Hepatocyte (in vitro differentiated cells): ENCODE measurements around the gene ATR. TPM values are rescaled to one million over a fixed set of nuclear protein-coding genes. Genes with fewer than 3 reads are reported as not detected.
A peak's percentile ranks its signal among the peaks of the same experiment; 100 is the strongest.
"Not testable (repeated sequence)": the region's sequence is repeated elsewhere in the genome, so short reads cannot be mapped to it uniquely, and the experiment has no call there.

Source experiments
- DNase-seq: peaks from one replicate; pipeline ENCODE4 v3.0.0-alpha.2; 2016; ENCODE audit warnings: low spot score
- H2AFZ ChIP-seq: fragments of 200-600 bp; sonication (generic); 2 replicates; pipeline ENCODE4 v1.6.0; 2016; ENCODE audit warnings: antibody characterized with exemption, mild to moderate bottlenecking
- H3K27ac ChIP-seq: fragments of 200-600 bp; sonication (generic); 2 replicates; pipeline ENCODE4 v1.5.1; 2016; ENCODE audit warnings: mild to moderate bottlenecking
- H3K27me3 ChIP-seq: fragments of 200-600 bp; sonication (generic); 2 replicates; pipeline ENCODE4 v1.6.1; 2016
- H3K36me3 ChIP-seq: fragments of 200-600 bp; sonication (generic); replicated peaks from 2 replicates; pipeline ENCODE4 v1.5.1; 2016; ENCODE audit warnings: low read depth; ENCODE audit not compliant: insufficient read depth
- H3K4me1 ChIP-seq: fragments of 200-600 bp; sonication (generic); 2 replicates; pipeline ENCODE4 v1.5.1; 2016; ENCODE audit warnings: mild to moderate bottlenecking, moderate library complexity; ENCODE audit not compliant: insufficient read depth
- H3K4me2 ChIP-seq: fragments of 200-600 bp; sonication (generic); 2 replicates; pipeline ENCODE4 v1.6.0; 2016
- H3K4me3 ChIP-seq: fragments of 200-600 bp; sonication (generic); 2 replicates; pipeline ENCODE4 v1.5.1; 2016; ENCODE audit warnings: mild to moderate bottlenecking
- H3K79me2 ChIP-seq: fragments of 200-600 bp; sonication (generic); 2 replicates; pipeline ENCODE4 v1.6.0; 2017; ENCODE audit warnings: mild to moderate bottlenecking
- H3K9me2 ChIP-seq: fragments of 200-600 bp; sonication (generic); replicated peaks from 2 replicates; pipeline ENCODE4 v1.6.0; 2017; ENCODE audit warnings: mild to moderate bottlenecking; ENCODE audit not compliant: insufficient read depth
- H3K9me3 ChIP-seq: fragments of 200-600 bp; sonication (generic); 2 replicates; pipeline ENCODE4 v1.5.1; 2016; ENCODE audit warnings: low read depth, mild to moderate bottlenecking
- H4K20me1 ChIP-seq: fragments of 200-600 bp; sonication (generic); 2 replicates; pipeline ENCODE4 v1.6.0; 2016; ENCODE audit warnings: mild to moderate bottlenecking; ENCODE audit not compliant: insufficient read depth, poor library complexity, severe bottlenecking
- EZH2 ChIP-seq: fragments of 200-600 bp; sonication (generic); IDR thresholded peaks from 2 replicates; pipeline ENCODE4 v1.6.1; 2016; ENCODE audit warnings: antibody characterized with exemption, mild to moderate bottlenecking, borderline replicate concordance
- EZH2phosphoT487 ChIP-seq: fragments of 200-600 bp; sonication (generic); IDR thresholded peaks from one replicate; pipeline ENCODE4 v1.6.1; 2018; ENCODE audit warnings: antibody characterized with exemption, mild to moderate bottlenecking, low read depth, moderate library complexity; ENCODE audit not compliant: unreplicated experiment, severe bottlenecking
- WGBS: methylation state at CpG from one replicate; pipeline ENCODE4 v1.1.6; 2016; ENCODE audit warnings: low lambda C conversion rate; ENCODE audit errors: missing lambda C conversion rate; 5-methylcytosine and 5-hydroxymethylcytosine counted together
- polyA plus RNA-seq: library from polyadenylated mRNA; unstranded; fragments of >200 nt; fragmentation: Nextera tagmentation; extraction: Ambion mirVana; gene quantifications from 2 replicates; pipeline ENCODE4 v1.2.1, GENCODE V29; 2016
- total RNA-seq: library from RNA; depleted of rRNA; stranded (reverse); fragments of >200 nt; gene quantifications from 2 replicates; pipeline ENCODE4 v1.2.3, GENCODE V29; 2014
- TF ChIP-seq, protein P1 (sequence below): fragments of 200-600 bp; sonication (generic); IDR thresholded peaks from 2 replicates; pipeline ENCODE4 v1.5.1; 2016; ENCODE audit warnings: antibody characterized with exemption, mild to moderate bottlenecking; ENCODE audit not compliant: poor library complexity

The ATR gene
- total and polyA plus RNA-seq, 2 experiments from 2014 or later: 10.0 to 35.6 TPM

DNA sequence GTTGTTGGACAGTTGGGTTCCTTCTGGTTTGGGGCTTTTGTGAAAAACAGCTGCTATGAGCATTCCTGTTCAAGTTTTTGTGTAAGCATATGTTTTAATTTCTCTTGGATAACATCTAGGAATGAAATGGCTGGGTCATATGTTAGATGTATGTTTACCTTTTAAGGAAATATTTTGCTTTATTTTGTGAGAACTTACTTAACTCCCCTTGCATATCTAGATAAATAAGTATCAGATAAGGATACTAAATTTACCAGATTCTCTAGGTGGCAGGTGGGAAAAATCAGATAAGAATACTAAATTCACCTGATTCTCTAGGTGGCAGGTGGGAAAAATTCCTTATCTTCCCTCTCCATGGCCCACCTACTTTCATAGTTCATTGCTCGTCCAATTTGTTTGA is 16.6 kb upstream of the ATR start:
- no peak for DNase-seq
- 23% methylated on average over 1 of the region's 1 CpG for WGBS
- no peaks in the 10 kb centered on the region for H3K9me2 ChIP-seq
- H4K20me1 ChIP-seq: no peaks in the 10 kb centered on the region
- H3K79me2 ChIP-seq: peaks cover 14% of the 10 kb centered on the region
- H3K9me3 ChIP-seq: no peaks in the 10 kb centered on the region
- H2AFZ ChIP-seq: peak overlapping the region; percentile 77
- H3K36me3 ChIP-seq: no peaks in the 10 kb centered on the region
- H3K4me3 ChIP-seq: no peak overlapping the region
- TF ChIP-seq EZH2 (no peak), EZH2phosphoT487 (no peak)
- TF ChIP-seq, protein P1, sequence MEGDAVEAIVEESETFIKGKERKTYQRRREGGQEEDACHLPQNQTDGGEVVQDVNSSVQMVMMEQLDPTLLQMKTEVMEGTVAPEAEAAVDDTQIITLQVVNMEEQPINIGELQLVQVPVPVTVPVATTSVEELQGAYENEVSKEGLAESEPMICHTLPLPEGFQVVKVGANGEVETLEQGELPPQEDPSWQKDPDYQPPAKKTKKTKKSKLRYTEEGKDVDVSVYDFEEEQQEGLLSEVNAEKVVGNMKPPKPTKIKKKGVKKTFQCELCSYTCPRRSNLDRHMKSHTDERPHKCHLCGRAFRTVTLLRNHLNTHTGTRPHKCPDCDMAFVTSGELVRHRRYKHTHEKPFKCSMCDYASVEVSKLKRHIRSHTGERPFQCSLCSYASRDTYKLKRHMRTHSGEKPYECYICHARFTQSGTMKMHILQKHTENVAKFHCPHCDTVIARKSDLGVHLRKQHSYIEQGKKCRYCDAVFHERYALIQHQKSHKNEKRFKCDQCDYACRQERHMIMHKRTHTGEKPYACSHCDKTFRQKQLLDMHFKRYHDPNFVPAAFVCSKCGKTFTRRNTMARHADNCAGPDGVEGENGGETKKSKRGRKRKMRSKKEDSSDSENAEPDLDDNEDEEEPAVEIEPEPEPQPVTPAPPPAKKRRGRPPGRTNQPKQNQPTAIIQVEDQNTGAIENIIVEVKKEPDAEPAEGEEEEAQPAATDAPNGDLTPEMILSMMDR: no peak
- no peaks in the 10 kb centered on the region for H3K4me1 ChIP-seq
- H3K4me2 ChIP-seq: peak overlapping the region; percentile 82
- peak overlapping the region; percentile 93 for H3K27ac ChIP-seq
- no peaks in the 10 kb centered on the region for H3K27me3 ChIP-seq

DNA sequence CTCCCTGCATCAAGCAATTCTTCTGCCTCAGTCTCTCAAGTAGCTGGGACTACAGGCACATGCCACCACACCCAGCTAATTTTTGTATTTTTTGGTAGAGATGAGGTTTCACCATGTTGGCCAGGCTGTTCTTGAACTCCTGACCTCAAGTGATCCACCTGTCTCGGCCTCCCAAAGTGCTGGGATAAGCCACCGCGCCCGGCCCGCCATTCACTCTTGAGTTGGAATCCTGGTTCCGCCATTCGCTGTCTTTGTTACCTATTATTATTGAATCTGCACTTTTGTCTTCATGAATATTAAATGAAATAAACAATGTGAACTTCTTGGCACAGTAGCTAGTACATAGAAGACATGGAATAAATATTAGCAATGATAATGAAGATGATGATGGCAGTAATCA is 13.7 kb upstream of the ATR start:
- H3K4me3 ChIP-seq, H3K79me2 ChIP-seq, H3K27me3 ChIP-seq, H3K27ac ChIP-seq, H3K4me2 ChIP-seq, H3K9me2 ChIP-seq, H3K4me1 ChIP-seq, H2AFZ ChIP-seq, H3K9me3 ChIP-seq, H4K20me1 ChIP-seq, H3K36me3 ChIP-seq, DNase-seq: not testable (repeated sequence)
- WGBS: 93% methylated on average over 7 of the region's 7 CpGs

DNA sequence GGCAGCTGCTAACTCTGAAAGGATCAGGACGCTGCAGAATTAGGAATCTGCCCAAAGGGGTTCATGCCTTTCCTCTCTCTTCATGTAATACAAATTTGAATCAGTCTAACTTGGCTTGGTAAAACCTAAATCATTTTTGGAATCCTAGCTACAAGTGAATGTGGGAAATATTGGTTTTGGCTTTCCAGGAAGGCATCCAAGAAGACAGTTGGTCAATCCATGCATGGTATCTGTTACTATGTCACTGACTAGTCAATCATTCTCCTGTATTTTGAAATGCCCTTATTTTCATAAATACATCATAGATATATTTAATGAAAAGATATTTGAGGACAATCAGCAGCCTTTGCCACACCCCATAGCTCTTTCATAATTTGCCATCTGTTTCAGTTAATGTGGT is 10.2 kb upstream of the ATR start:
- no peaks in the 10 kb centered on the region for H3K79me2 ChIP-seq
- TF ChIP-seq EZH2phosphoT487 (no peak), EZH2 (no peak)
- TF ChIP-seq, protein P1: no peak
- H2AFZ ChIP-seq: no peak overlapping the region
- H3K27ac ChIP-seq: no peak overlapping the region
- no peaks in the 10 kb centered on the region for H3K36me3 ChIP-seq
- H3K4me2 ChIP-seq: no peak overlapping the region
- H3K9me2 ChIP-seq: no peaks in the 10 kb centered on the region
- no peaks in the 10 kb centered on the region for H3K4me1 ChIP-seq
- no peak overlapping the region for H3K4me3 ChIP-seq
- 70% methylated on average over 1 of the region's 1 CpG for WGBS
- no peaks in the 10 kb centered on the region for H3K27me3 ChIP-seq
- H4K20me1 ChIP-seq: no peaks in the 10 kb centered on the region
- H3K9me3 ChIP-seq: no peaks in the 10 kb centered on the region
- no peak for DNase-seq

DNA sequence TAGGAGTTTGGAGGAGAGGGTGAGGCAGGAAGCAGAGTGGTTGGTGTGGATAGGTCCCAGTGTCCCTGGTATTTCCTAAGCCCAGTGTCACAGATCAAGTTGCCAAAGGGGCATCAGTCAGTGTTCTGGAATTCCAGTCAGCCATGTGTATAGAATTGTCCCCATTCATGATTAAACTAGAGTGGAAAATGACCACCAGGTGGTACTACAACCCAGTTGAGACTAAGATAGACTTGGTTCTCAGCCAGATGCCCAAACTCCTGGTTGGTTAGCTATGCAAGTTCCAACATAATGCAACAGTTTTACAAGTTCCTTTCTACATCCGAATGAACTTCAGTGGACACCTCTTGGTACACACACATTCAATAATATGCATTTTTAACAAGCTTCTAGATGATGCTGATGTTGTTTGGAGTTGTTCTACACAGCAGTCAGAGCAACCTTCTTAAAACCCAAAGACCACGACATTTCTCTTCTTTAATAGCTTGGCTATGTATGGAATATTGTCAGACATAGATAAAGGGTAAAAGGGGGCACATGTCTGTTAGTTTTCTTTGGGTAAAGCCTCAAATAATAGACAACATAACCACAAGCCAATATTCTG is 8.4 kb upstream of the ATR start:
- no peak for TF ChIP-seq EZH2
- TF ChIP-seq, protein P1: peak; percentile 65
- TF ChIP-seq EZH2phosphoT487: no peak
- H3K9me2 ChIP-seq: no peaks in the 10 kb centered on the region
- H3K27me3 ChIP-seq: no peaks in the 10 kb centered on the region
- no peak overlapping the region for H3K4me3 ChIP-seq
- H3K79me2 ChIP-seq: no peaks in the 10 kb centered on the region
- H3K36me3 ChIP-seq: no peaks in the 10 kb centered on the region
- H3K4me1 ChIP-seq: no peaks in the 10 kb centered on the region
- DNase-seq: peak; percentile 88
- 52% methylated on average over 2 of the region's 2 CpGs for WGBS
- no peak overlapping the region for H2AFZ ChIP-seq
- H3K9me3 ChIP-seq: no peaks in the 10 kb centered on the region
- no peak overlapping the region for H3K27ac ChIP-seq
- H3K4me2 ChIP-seq: no peak overlapping the region
- H4K20me1 ChIP-seq: no peaks in the 10 kb centered on the region

DNA sequence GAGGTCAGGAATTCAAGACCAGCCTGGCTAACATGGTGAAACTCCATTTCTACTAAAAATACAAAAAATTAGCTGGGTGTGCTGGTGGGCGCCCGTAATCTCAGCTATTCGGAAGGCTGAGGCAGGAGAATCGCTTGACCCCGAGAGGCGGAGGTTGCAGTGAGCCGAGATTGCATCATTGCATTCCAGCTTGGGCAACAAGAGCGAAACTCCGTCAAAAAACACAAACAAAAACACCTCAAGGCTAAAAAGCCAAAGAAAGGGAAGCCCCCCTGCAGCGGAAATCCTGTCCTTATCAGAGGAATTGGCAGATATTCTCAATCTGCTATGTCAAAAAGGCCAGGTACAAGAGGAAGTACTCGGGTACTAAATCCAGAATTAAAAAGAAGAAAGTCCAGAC is 2.5 kb upstream of the ATR start:
- not testable (repeated sequence) for H3K36me3 ChIP-seq, H3K27me3 ChIP-seq, H3K27ac ChIP-seq, H3K4me2 ChIP-seq, H3K9me3 ChIP-seq, H2AFZ ChIP-seq, H3K9me2 ChIP-seq, DNase-seq, H4K20me1 ChIP-seq, H3K4me3 ChIP-seq
- Histone ChIP-seq H3K4me1 (peaks cover 14% of the 10 kb centered on the region), H3K79me2 (peaks cover 20% of the 10 kb centered on the region)
- WGBS: 73% methylated on average over 11 of the region's 11 CpGs
